Cardiac fibroblast (primary cell): ENCODE data around the gene PCDHB10.
A peak's percentile ranks its signal among the peaks of the same experiment; 100 is the strongest.
"Not testable (repeated sequence)": the region's sequence is repeated elsewhere in the genome, so short reads cannot be mapped to it uniquely, and the experiment has no call there.

Experiments used
- DNase-seq, 2 donors: peaks; one replicate each; pipeline versions ENCODE4 v3.0.0 to v3.0.0-alpha.2; 2010; ENCODE audit warnings: low read depth in 2 of 2
- H3K4me3 ChIP-seq, 2 donors: replicated peaks in 1 of 2; 1 replicate in 1 of 2; 2 replicates in 1 of 2; pipeline ENCODE4 v1.5.1; 2011; ENCODE audit warnings: low read depth in 2 of 2, low read length in 2 of 2, mild to moderate bottlenecking in 2 of 2, moderate library complexity in 1 of 2
- TF ChIP-seq, protein P1 (sequence below): IDR thresholded peaks from one replicate; pipeline ENCODE4 v1.5.1; 2011; ENCODE audit warnings: low read depth, mild to moderate bottlenecking, low read length, inconsistent platforms

Gene PCDHB10

DNA sequence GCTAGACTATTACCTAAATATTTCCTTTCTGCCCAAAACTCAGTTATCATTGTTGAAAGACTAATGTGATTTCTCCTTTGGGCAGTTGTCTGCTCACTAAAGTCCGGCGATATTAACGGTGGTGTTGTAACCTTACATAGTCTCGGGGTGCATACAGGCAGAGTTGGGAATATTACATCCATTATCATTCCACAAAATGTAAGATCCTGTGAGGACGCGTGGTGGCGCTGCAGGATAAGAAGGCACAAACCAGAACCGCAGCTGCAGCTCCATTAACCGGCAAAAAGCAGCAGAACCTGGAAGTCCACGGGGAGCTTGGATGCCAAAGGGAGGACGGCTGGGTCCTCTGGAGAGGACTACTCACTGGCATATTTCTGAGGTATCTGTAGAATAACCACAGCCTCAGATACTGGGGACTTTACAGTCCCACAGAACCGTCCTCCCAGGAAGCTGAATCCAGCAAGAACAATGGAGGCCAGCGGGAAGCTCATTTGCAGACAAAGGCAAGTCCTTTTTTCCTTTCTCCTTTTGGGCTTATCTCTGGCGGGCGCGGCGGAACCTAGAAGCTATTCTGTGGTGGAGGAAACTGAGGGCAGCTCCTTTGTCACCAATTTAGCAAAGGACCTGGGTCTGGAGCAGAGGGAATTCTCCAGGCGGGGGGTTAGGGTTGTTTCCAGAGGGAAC is 21.6 kb downstream of the PCDHB10 start, which contains the start of gene PCDHB13:
Gene PCDHB13, plus strand, starts transcription at position 264 of the 684 bp plus-strand sequence. Its CDS starts 205 bp downstream, at position 469.
- TF ChIP-seq, protein P1, sequence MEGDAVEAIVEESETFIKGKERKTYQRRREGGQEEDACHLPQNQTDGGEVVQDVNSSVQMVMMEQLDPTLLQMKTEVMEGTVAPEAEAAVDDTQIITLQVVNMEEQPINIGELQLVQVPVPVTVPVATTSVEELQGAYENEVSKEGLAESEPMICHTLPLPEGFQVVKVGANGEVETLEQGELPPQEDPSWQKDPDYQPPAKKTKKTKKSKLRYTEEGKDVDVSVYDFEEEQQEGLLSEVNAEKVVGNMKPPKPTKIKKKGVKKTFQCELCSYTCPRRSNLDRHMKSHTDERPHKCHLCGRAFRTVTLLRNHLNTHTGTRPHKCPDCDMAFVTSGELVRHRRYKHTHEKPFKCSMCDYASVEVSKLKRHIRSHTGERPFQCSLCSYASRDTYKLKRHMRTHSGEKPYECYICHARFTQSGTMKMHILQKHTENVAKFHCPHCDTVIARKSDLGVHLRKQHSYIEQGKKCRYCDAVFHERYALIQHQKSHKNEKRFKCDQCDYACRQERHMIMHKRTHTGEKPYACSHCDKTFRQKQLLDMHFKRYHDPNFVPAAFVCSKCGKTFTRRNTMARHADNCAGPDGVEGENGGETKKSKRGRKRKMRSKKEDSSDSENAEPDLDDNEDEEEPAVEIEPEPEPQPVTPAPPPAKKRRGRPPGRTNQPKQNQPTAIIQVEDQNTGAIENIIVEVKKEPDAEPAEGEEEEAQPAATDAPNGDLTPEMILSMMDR: peak; percentile 5
- H3K4me3 ChIP-seq: not testable (repeated sequence)
- peak; percentile 19 to 38 for DNase-seq

DNA sequence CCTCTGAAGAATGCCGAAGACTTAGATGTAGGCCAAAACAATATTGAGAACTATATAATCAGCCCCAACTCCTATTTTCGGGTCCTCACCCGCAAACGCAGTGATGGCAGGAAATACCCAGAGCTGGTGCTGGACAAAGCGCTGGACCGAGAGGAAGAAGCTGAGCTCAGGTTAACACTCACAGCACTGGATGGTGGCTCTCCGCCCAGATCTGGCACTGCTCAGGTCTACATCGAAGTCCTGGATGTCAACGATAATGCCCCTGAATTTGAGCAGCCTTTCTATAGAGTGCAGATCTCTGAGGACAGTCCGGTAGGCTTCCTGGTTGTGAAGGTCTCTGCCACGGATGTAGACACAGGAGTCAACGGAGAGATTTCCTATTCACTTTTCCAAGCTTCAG is 22.4 kb downstream of the PCDHB10 start:
- not testable (repeated sequence) for DNase-seq, H3K4me3 ChIP-seq

DNA sequence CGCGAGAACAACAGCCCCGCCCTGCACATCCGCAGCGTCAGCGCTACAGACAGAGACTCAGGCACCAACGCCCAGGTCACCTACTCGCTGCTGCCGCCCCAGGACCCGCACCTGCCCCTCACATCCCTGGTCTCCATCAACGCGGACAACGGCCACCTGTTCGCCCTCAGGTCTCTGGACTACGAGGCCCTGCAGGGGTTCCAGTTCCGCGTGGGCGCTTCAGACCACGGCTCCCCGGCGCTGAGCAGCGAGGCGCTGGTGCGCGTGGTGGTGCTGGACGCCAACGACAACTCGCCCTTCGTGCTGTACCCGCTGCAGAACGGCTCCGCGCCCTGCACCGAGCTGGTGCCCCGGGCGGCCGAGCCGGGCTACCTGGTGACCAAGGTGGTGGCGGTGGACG is 23.4 kb downstream of the PCDHB10 start:
- H3K4me3 ChIP-seq, DNase-seq: not testable (repeated sequence)

DNA sequence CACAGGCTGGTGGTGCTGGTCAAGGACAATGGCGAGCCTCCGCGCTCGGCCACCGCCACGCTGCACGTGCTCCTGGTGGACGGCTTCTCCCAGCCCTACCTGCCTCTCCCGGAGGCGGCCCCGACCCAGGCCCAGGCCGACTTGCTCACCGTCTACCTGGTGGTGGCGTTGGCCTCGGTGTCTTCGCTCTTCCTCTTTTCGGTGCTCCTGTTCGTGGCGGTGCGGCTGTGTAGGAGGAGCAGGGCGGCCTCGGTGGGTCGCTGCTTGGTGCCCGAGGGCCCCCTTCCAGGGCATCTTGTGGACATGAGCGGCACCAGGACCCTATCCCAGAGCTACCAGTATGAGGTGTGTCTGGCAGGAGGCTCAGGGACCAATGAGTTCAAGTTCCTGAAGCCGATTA is 23.9 kb downstream of the PCDHB10 start:
- DNase-seq, H3K4me3 ChIP-seq: not testable (repeated sequence)

DNA sequence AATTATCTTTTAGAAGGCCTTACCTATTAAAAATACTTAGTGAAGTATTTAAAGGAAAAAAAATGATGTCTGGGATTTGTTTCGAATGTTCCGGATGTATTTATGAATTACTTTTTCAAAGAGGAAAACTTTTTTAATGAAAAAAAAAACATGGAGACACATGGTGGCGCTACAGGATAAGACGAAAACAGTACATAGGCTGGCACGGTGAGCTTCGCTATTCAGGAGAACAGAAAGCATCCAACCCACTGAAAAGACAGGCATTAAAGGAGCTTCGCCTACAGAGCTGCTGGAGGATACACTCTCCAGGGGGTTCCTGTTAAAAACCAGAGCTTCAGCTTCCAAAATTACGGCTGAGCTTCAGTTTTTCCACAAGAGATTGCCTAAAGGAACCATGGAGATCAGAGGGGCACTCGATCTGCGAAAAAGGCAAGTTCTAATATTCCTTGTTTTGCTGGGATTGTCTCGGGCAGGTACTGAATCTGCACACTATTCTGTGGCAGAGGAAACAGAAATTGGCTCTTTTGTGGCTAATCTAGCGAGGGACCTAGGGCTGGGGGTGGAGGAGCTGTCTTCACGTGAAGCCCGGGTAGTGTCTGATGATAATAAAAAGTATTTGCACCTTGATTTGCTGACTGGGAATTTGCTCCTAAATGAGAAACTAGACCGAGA is 31.1 kb downstream of the PCDHB10 start, which contains the start of gene PCDHB14:
Gene PCDHB14, plus strand, starts transcription at position 232 of the 672 bp plus-strand sequence. Its CDS starts 163 bp downstream, at position 395.
- H3K4me3 ChIP-seq: peak within 1 kb of the TSS; percentile 1 to 8
- peak; percentile 39 to 41 for DNase-seq
- TF ChIP-seq, protein P1: peak; percentile 6

DNA sequence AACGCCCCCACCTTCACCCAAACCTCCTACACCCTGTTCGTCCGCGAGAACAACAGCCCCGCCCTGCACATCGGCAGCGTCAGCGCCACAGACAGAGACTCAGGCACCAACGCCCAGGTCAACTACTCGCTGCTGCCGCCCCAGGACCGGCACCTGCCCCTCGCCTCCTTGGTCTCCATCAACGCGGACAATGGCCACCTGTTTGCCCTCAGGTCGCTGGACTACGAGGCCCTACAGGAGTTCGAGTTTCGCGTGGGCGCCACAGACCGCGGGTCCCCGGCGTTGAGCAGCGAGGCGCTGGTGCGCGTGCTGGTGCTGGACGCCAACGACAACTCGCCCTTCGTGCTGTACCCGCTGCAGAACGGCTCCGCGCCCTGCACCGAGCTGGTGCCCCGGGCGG is 32.7 kb downstream of the PCDHB10 start:
- not testable (repeated sequence) for DNase-seq, H3K4me3 ChIP-seq

DNA sequence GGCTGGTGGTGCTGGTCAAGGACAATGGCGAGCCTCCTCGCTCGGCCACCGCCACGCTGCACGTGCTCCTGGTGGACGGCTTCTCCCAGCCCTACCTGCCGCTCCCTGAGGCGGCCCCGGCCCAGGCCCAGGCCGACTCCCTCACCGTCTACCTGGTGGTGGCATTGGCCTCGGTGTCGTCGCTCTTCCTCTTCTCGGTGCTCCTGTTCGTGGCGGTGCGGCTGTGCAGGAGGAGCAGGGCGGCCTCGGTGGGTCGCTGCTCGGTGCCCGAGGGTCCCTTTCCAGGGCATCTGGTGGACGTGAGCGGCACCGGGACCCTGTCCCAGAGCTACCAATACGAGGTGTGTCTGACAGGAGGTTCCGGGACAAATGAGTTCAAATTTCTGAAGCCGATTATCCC is 33.3 kb downstream of the PCDHB10 start:
- H3K4me3 ChIP-seq, DNase-seq: not testable (repeated sequence)

DNA sequence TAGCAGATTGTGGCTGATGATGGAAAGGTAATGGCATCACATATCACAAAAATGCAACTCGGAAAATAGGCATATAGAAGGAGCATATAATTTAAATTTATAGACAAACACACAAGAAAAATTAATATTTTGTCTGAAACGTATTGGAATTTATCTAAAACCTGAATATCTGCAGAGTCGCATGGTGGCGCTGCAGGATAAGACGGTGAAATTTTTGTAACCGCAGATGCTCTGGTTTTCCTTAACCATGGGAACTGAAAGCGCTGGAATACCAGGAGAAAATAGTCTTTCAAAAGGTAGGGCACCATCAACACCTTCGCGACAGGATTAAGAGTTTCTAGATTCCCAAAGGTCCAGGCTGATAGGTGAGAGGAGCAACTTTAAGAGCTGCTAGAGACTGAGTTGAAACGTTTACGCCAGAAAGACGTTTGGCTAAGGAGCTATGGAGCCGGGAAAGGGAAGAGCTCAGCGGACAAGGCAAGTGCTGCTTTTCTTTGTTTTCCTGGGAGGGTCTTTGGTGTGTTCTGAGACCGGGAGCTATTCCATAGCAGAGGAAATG is 42.0 kb downstream of the PCDHB10 start:
- peak overlapping the region in 1 of 2 donors; percentile 18 for H3K4me3 ChIP-seq
- TF ChIP-seq, protein P1: peak; percentile 13
- peak; percentile 21 to 31 for DNase-seq

DNA sequence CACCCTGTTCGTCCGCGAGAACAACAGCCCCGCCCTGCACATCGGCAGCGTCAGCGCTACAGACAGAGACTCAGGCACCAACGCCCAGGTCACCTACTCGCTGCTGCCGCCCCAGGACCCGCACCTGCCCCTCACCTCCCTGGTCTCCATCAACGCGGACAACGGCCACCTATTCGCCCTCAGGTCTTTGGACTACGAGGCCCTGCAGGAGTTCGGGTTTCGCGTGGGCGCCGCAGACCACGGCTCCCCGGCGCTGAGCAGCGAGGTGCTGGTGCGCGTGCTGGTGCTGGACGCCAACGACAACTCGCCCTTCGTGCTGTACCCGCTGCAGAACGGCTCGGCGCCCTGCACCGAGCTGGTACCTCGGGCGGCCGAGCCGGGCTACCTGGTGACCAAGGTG is 43.8 kb downstream of the PCDHB10 start:
- DNase-seq, H3K4me3 ChIP-seq: not testable (repeated sequence)
